Neural cell (in vitro differentiated cells): ENCODE measurements around the gene RNASE7. TPM values are rescaled to one million over a fixed set of nuclear protein-coding genes. Genes with fewer than 3 reads are reported as not detected.

ENCODE experiments used
- H2AFZ ChIP-seq: fragments of 200-600, 300-800 bp; sonication (generic), shearing (Covaris generic); 2 replicates; pipeline ENCODE4 v1.6.0; 2014; ENCODE audit warnings: low read depth, mild to moderate bottlenecking, antibody characterized with exemption, low read length, moderate library complexity
- H3F3A ChIP-seq: fragments of 200-600 bp; shearing (Covaris generic); 2 replicates; pipeline ENCODE4 v1.6.1; 2016; ENCODE audit warnings: mild to moderate bottlenecking, moderate library complexity, mixed read lengths, antibody characterized with exemption, low read length; ENCODE audit not compliant: insufficient read depth, poor library complexity, severe bottlenecking
- H3K27ac ChIP-seq: fragments of 200-600, 300-800 bp; sonication (generic), shearing (Covaris generic); 2 replicates; pipeline ENCODE4 v1.5.1; 2014; ENCODE audit warnings: mild to moderate bottlenecking, low read length, moderate library complexity
- H3K27me3 ChIP-seq: fragments of 300-800, 200-600 bp; sonication (generic), shearing (Covaris generic); 2 replicates; pipeline ENCODE4 v1.6.0; 2014; ENCODE audit warnings: mild to moderate bottlenecking, low read depth, low read length, moderate library complexity; ENCODE audit not compliant: insufficient read depth
- H3K36me3 ChIP-seq: fragments of 300-800, 200-600 bp; sonication (generic), shearing (Covaris generic); 2 replicates; pipeline ENCODE4 v1.5.1; 2014; ENCODE audit warnings: mild to moderate bottlenecking, antibody characterized with exemption, low read length, moderate library complexity; ENCODE audit not compliant: insufficient read depth
- H3K4me2 ChIP-seq: fragments of 300-800, 200-600 bp; sonication (generic), shearing (Covaris generic); 2 replicates; pipeline ENCODE4 v1.6.0; 2014; ENCODE audit warnings: mild to moderate bottlenecking, low read length
- H3K4me3 ChIP-seq: fragments of 300-800, 200-600 bp; sonication (generic), shearing (Covaris generic); 2 replicates; pipeline ENCODE4 v1.5.1; 2014; ENCODE audit warnings: mild to moderate bottlenecking, low read length, moderate library complexity
- H3K79me2 ChIP-seq: fragments of 200-600 bp; shearing (Covaris generic); replicated peaks from 2 replicates; pipeline ENCODE4 v1.6.0; 2014; ENCODE audit warnings: mild to moderate bottlenecking, low read length, moderate library complexity; ENCODE audit not compliant: insufficient read depth
- H3K9ac ChIP-seq: fragments of 300-800, 200-600 bp; sonication (generic), shearing (Covaris generic); 2 replicates; pipeline ENCODE4 v1.6.1; 2016; ENCODE audit warnings: mild to moderate bottlenecking, low read length, mixed read lengths
- H3K9me2 ChIP-seq: fragments of 200-600 bp; shearing (Covaris generic); 2 replicates; pipeline ENCODE4 v1.6.1; 2016; ENCODE audit warnings: mild to moderate bottlenecking, low read length, mixed read lengths; ENCODE audit not compliant: insufficient read depth
- H3K9me3 ChIP-seq: fragments of 200-600, 300-800 bp; sonication (generic), shearing (Covaris generic); 2 replicates; pipeline ENCODE4 v1.6.1; 2016; ENCODE audit warnings: mild to moderate bottlenecking, mixed run types, low read length, moderate library complexity, mixed read lengths
- H4K20me1 ChIP-seq: fragments of 200-600 bp; shearing (Covaris generic); 2 replicates; pipeline ENCODE4 v1.6.1; 2016; ENCODE audit warnings: mild to moderate bottlenecking, mixed run types; ENCODE audit not compliant: insufficient read depth
- EP300 ChIP-seq: fragments of 450-650 bp; conservative IDR thresholded peaks from 2 replicates; pipeline ENCODE4 v1.6.1; 2014; ENCODE audit warnings: antibody characterized with exemption, mild to moderate bottlenecking, moderate library complexity; ENCODE audit not compliant: poor library complexity, severe bottlenecking
- EZH2 ChIP-seq: fragments of 200-600, 300-800 bp; shearing (Covaris generic), sonication (generic); IDR thresholded peaks from 2 replicates; pipeline ENCODE4 v1.6.1; 2014; ENCODE audit warnings: antibody characterized with exemption, low read length, borderline replicate concordance, mild to moderate bottlenecking; ENCODE audit not compliant: insufficient read depth, poor library complexity, severe bottlenecking
- MXI1 ChIP-seq: fragments of 450-650 bp; conservative IDR thresholded peaks from 2 replicates; pipeline ENCODE4 v1.6.1; 2014; ENCODE audit warnings: antibody characterized with exemption, mild to moderate bottlenecking; ENCODE audit not compliant: poor library complexity, severe bottlenecking
- POLR2AphosphoS5 ChIP-seq: IDR thresholded peaks from 2 replicates; pipeline ENCODE4 v1.6.1; 2012
- RAD21 ChIP-seq: fragments of 450-650 bp; conservative IDR thresholded peaks from 2 replicates; pipeline ENCODE4 v1.6.1; 2014; ENCODE audit warnings: antibody characterized with exemption, mild to moderate bottlenecking, moderate library complexity
- SMC3 ChIP-seq: fragments of 450-650 bp; conservative IDR thresholded peaks from 2 replicates; pipeline ENCODE4 v1.6.1; 2014; ENCODE audit warnings: antibody characterized with exemption, mild to moderate bottlenecking, moderate library complexity; ENCODE audit not compliant: poor library complexity
- TAF1 ChIP-seq: IDR thresholded peaks from 2 replicates; pipeline ENCODE4 v1.6.1; 2012; ENCODE audit warnings: low read depth
- polyA plus RNA-seq: library from polyadenylated mRNA; depleted of rRNA; stranded (reverse); fragments of >200 nt; gene quantifications from 2 replicates; pipeline ENCODE4 v1.2.3, GENCODE V29; 2014
- TF ChIP-seq, protein P1 (sequence below): IDR thresholded peaks from 2 replicates; pipeline ENCODE4 v1.6.1; 2012; ENCODE audit warnings: borderline replicate concordance
- TF ChIP-seq, protein P2 (sequence below): fragments of 450-650 bp; IDR thresholded peaks from 2 replicates; pipeline ENCODE4 v1.5.1; 2014; ENCODE audit warnings: antibody characterized with exemption, mild to moderate bottlenecking, moderate library complexity; ENCODE audit not compliant: poor library complexity, severe bottlenecking

RNASE7 gene
- polyA plus RNA-seq, 1 donor from 2014 or later, result not detected

DNA sequence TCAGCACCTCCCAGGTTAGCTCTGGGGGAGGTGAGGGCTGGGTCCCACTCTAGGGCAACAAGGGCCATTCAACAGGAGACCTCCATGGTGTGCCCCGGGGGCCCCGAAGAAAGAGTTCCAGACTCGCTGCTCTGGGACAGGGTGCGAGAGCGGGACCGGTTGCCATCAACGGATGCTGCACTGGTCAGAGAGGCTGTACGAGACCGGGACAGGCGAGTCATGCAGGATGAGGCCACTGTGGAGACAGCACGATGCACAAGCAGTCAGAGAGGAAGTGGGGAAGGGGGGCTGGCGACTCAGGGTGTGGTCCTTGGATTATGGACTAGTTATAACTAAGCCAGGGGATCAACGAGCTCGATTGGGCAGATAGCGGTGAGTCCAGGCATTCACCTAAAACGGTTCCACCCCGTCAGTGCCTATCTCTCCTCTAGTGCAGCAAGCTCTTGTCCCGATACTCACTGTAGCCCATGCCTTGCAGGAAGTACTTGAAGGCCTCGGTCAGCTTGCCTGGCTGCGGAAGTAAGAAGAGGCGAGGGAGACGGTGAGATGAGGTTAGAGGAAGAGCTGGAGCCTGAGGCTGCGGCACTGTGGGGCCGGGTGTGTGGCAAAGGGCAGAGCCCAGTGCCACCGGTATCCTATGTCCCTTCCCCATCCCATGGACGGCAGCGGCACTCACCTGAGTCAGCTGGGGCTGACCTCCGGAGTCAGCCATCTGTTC is 24.5 kb upstream of the RNASE7 start:
- Histone ChIP-seq H3K9ac (no peak overlapping the region), H3K9me2 (no peaks in the 10 kb centered on the region), H3K4me2 (no peak overlapping the region), H3K79me2 (no peaks in the 10 kb centered on the region), H3F3A (no peaks in the 10 kb centered on the region), H3K9me3 (no peaks in the 10 kb centered on the region), H2AFZ (no peak overlapping the region), H3K27me3 (no peaks in the 10 kb centered on the region), H3K4me3 (no peak overlapping the region), H4K20me1 (no peaks in the 10 kb centered on the region), H3K27ac (no peak overlapping the region), H3K36me3 (no peaks in the 10 kb centered on the region)
- TF ChIP-seq MXI1 (no peak), POLR2AphosphoS5 (no peak), SMC3 (no peak), EP300 (no peak), EZH2 (no peak), TAF1 (no peak), RAD21 (no peak)
- TF ChIP-seq, protein P1, sequence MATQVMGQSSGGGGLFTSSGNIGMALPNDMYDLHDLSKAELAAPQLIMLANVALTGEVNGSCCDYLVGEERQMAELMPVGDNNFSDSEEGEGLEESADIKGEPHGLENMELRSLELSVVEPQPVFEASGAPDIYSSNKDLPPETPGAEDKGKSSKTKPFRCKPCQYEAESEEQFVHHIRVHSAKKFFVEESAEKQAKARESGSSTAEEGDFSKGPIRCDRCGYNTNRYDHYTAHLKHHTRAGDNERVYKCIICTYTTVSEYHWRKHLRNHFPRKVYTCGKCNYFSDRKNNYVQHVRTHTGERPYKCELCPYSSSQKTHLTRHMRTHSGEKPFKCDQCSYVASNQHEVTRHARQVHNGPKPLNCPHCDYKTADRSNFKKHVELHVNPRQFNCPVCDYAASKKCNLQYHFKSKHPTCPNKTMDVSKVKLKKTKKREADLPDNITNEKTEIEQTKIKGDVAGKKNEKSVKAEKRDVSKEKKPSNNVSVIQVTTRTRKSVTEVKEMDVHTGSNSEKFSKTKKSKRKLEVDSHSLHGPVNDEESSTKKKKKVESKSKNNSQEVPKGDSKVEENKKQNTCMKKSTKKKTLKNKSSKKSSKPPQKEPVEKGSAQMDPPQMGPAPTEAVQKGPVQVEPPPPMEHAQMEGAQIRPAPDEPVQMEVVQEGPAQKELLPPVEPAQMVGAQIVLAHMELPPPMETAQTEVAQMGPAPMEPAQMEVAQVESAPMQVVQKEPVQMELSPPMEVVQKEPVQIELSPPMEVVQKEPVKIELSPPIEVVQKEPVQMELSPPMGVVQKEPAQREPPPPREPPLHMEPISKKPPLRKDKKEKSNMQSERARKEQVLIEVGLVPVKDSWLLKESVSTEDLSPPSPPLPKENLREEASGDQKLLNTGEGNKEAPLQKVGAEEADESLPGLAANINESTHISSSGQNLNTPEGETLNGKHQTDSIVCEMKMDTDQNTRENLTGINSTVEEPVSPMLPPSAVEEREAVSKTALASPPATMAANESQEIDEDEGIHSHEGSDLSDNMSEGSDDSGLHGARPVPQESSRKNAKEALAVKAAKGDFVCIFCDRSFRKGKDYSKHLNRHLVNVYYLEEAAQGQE, result no peak
- TF ChIP-seq, protein P2, sequence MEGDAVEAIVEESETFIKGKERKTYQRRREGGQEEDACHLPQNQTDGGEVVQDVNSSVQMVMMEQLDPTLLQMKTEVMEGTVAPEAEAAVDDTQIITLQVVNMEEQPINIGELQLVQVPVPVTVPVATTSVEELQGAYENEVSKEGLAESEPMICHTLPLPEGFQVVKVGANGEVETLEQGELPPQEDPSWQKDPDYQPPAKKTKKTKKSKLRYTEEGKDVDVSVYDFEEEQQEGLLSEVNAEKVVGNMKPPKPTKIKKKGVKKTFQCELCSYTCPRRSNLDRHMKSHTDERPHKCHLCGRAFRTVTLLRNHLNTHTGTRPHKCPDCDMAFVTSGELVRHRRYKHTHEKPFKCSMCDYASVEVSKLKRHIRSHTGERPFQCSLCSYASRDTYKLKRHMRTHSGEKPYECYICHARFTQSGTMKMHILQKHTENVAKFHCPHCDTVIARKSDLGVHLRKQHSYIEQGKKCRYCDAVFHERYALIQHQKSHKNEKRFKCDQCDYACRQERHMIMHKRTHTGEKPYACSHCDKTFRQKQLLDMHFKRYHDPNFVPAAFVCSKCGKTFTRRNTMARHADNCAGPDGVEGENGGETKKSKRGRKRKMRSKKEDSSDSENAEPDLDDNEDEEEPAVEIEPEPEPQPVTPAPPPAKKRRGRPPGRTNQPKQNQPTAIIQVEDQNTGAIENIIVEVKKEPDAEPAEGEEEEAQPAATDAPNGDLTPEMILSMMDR, result no peak

DNA sequence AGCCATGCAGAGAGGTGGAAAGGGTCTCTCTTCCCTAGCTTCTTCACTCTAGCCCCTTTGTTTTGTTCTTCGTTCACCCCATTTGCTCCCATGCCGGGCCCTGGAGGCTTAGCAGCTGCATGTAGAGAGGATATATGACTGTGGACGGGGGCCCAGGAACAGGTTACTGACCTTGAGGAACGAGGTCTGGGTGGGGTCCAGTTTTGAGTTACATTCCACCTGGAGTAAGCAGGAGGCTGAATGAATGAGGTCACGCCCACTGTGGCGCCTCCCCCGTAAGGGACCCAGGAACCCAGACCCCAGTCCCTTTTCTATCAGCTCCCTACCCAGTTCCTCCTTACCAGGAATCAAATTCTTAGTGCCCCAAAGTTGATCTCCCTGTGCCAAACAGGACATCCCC is 23.9 kb upstream of the RNASE7 start:
- Histone ChIP-seq H3K79me2 (no peaks in the 10 kb centered on the region), H3K36me3 (no peaks in the 10 kb centered on the region), H2AFZ (no peak overlapping the region), H3K9me2 (no peaks in the 10 kb centered on the region), H3K4me2 (no peak overlapping the region), H4K20me1 (no peaks in the 10 kb centered on the region), H3K27me3 (no peaks in the 10 kb centered on the region), H3K4me3 (no peak overlapping the region), H3K9ac (no peak overlapping the region), H3K27ac (no peak overlapping the region), H3K9me3 (no peaks in the 10 kb centered on the region), H3F3A (no peaks in the 10 kb centered on the region)
- TF ChIP-seq RAD21, result no peak
